Mesothelial cell of epicardium (in vitro differentiated cells): ENCODE data around the gene JOSD2. TPM values are rescaled to one million over a fixed set of nuclear protein-coding genes. Genes with fewer than 3 reads are reported as not detected.

Experiments
- DNase-seq, 2 experiments: peaks; one replicate each; pipeline ENCODE4 v3.0.0; 2021; ENCODE audit warnings: low spot score in 2 of 2; ENCODE audit not compliant: unreplicated experiment in 2 of 2
- H3K27ac Mint-ChIP-seq: 2 replicates; pipeline ENCODE4 v1.8.0; 2021; ENCODE audit warnings: mixed read lengths
- H3K27me3 Mint-ChIP-seq: 2 replicates; pipeline ENCODE4 v1.8.0; 2021; ENCODE audit warnings: low read depth, mixed read lengths
- H3K36me3 Mint-ChIP-seq: 2 replicates; pipeline ENCODE4 v1.8.0; 2021; ENCODE audit warnings: mixed read lengths
- H3K4me1 Mint-ChIP-seq: 2 replicates; pipeline ENCODE4 v1.8.0; 2021; ENCODE audit warnings: mixed read lengths
- H3K4me3 Mint-ChIP-seq: 2 replicates; pipeline ENCODE4 v1.8.0; 2021; ENCODE audit warnings: mild to moderate bottlenecking, moderate library complexity, mixed read lengths
- H3K9me3 Mint-ChIP-seq: 2 replicates; pipeline ENCODE4 v1.8.0; 2021; ENCODE audit warnings: mixed read lengths
- CTCF ChIP-seq: fragments of 200-600 bp; sonication (generic); IDR thresholded peaks from one replicate; pipeline ENCODE4 v1.5.0; 2021; ENCODE audit warnings: antibody characterized with exemption; ENCODE audit not compliant: unreplicated experiment
- total RNA-seq: library from RNA; stranded (reverse); gene quantifications from 3 replicates; pipeline ENCODE4 v1.2.1, GENCODE V29; 2021

JOSD2 gene
- total RNA-seq, 1 donor from 2014 or later, result 17.5 TPM

GRCh38 chr19:50537769-50538230 is 26.8 kb upstream of the JOSD2 start:
- peak; percentile 54 for TF ChIP-seq CTCF
- Mint-ChIP-seq H3K27me3 (peaks cover 2% of the 10 kb centered on the region), H3K9me3 (peaks cover 13% of the 10 kb centered on the region), H3K27ac (no peak overlapping the region), H3K36me3 (peaks cover 8% of the 10 kb centered on the region), H3K4me3 (no peak overlapping the region), H3K4me1 (no peaks in the 10 kb centered on the region)
- peak; percentile 65 to 84 for DNase-seq

GRCh38 chr19:50537306-50537685 is 26.3 kb upstream of the JOSD2 start:
- peaks cover 12% of the 10 kb centered on the region for H3K36me3 Mint-ChIP-seq
- H3K9me3 Mint-ChIP-seq, result peaks cover 18% of the 10 kb centered on the region
- H3K4me3 Mint-ChIP-seq, result no peak overlapping the region

GRCh38 chr19:50536662-50537305 is 25.8 kb upstream of the JOSD2 start:
- TF ChIP-seq CTCF, result no peak
- Mint-ChIP-seq H3K4me3 (no peak overlapping the region), H3K27ac (no peak overlapping the region), H3K36me3 (peaks cover 14% of the 10 kb centered on the region), H3K27me3 (peaks cover 5% of the 10 kb centered on the region), H3K9me3 (peaks cover 20% of the 10 kb centered on the region), H3K4me1 (no peaks in the 10 kb centered on the region)
- DNase-seq, result no peak

More at GRCh38 chr19:50537306-50537685, 26.3 kb upstream of the JOSD2 start:
- Mint-ChIP-seq H3K27me3 (peaks cover 3% of the 10 kb centered on the region), H3K27ac (no peak overlapping the region), H3K4me1 (no peaks in the 10 kb centered on the region)
- DNase-seq, result no peak
- TF ChIP-seq CTCF, result no peak

GRCh38 chr19:50535672-50536187 is 24.7 kb upstream of the JOSD2 start:
- no peak for TF ChIP-seq CTCF
- H3K27me3 Mint-ChIP-seq, result peaks cover 7% of the 10 kb centered on the region
- H3K4me1 Mint-ChIP-seq, result no peaks in the 10 kb centered on the region
- peaks cover 20% of the 10 kb centered on the region for H3K9me3 Mint-ChIP-seq
- H3K36me3 Mint-ChIP-seq, result peaks cover 14% of the 10 kb centered on the region
- no peak for DNase-seq
- no peak overlapping the region for H3K4me3 Mint-ChIP-seq
- H3K27ac Mint-ChIP-seq, result no peak overlapping the region

- Mint-ChIP-seq H3K4me3 (no peak overlapping the region), H3K36me3 (peaks cover 14% of the 10 kb centered on the region), H3K9me3 (peaks cover 20% of the 10 kb centered on the region), H3K27ac (no peak overlapping the region), H3K27me3 (peaks cover 7% of the 10 kb centered on the region), H3K4me1 (no peaks in the 10 kb centered on the region)
- no peak for DNase-seq
- TF ChIP-seq CTCF, result no peak
Observed at GRCh38 chr19:50534478-50534877, 23.5 kb upstream of the JOSD2 start.
